Anterior cingulate cortex (tissue), 58 donors: ENCODE measurements around the gene PRRT4.

Experiments used
- DNase-seq, 58 donors: peaks; one replicate each; lab custom pipeline; 2025; lab: John Stamatoyannopoulos, UW

The PRRT4 gene

GRCh38 chr7:128361411-128362379, at the start of gene PRRT4:
Gene PRRT4 (minus strand): TSS chr7:128361690.
- DNase-seq: peak in 33 of 58 donors; percentile 10 to 69 (median 34)

- DNase-seq: no peak
Observed at GRCh38 chr7:128410451-128410753, 48.9 kb upstream of the PRRT4 start.

GRCh38 chr7:128409596-128410450, 48.3 kb upstream of the PRRT4 start, which contains the start of gene IMPDH1:
Gene IMPDH1 (minus strand): TSS chr7:128409982. CDS start chr7:128409901, 81 bp downstream.
- peak in 55 of 58 donors; percentile 29 to 84 (median 69) for DNase-seq

- DNase-seq: no peak
Observed at GRCh38 chr7:128408709-128409595, 47.5 kb upstream of the PRRT4 start.

- DNase-seq: no peak
Observed at GRCh38 chr7:128407751-128408708, 46.5 kb upstream of the PRRT4 start.

GRCh38 chr7:128407233-128407589, 45.7 kb upstream of the PRRT4 start:
- DNase-seq: no peak

- DNase-seq: no peak
Observed at GRCh38 chr7:128406314-128407232, 45.1 kb upstream of the PRRT4 start.

GRCh38 chr7:128405471-128406313, 44.2 kb upstream of the PRRT4 start:
- peak in 7 of 58 donors; percentile 12 to 45 (median 17) for DNase-seq

GRCh38 chr7:128404886-128405470, 43.5 kb upstream of the PRRT4 start:
- peak in 1 of 58 donors; percentile 16 for DNase-seq

- no peak for DNase-seq
Observed at GRCh38 chr7:128404143-128404681, 42.7 kb upstream of the PRRT4 start.

- DNase-seq: no peak
Observed at GRCh38 chr7:128403676-128404075, 42.2 kb upstream of the PRRT4 start.

GRCh38 chr7:128402356-128402755, 40.9 kb upstream of the PRRT4 start:
- no peak for DNase-seq

GRCh38 chr7:128400566-128400965, 39.1 kb upstream of the PRRT4 start:
- peak in 1 of 58 donors; percentile 14 for DNase-seq

- DNase-seq: no peak
Observed at GRCh38 chr7:128399991-128400390, 38.5 kb upstream of the PRRT4 start.

- no peak for DNase-seq
Observed at GRCh38 chr7:128398841-128399135, 37.3 kb upstream of the PRRT4 start.

GRCh38 chr7:128398016-128398840, 36.7 kb upstream of the PRRT4 start:
- DNase-seq: peak in 36 of 58 donors; percentile 5 to 78 (median 32)
